Choroid plexus epithelial cell (primary cell): ENCODE data around the gene NHS.

Experiments
- DNase-seq: peaks from one replicate; pipeline ENCODE4 v3.0.0-alpha.2; 2010; ENCODE audit warnings: low read depth
- H3K4me3 ChIP-seq: 2 replicates; pipeline ENCODE4 v1.5.1; 2011; ENCODE audit warnings: low read depth, mild to moderate bottlenecking, control low read depth, low read length, moderate library complexity
- TF ChIP-seq, protein P1 (sequence below): conservative IDR thresholded peaks from 2 replicates; pipeline ENCODE4 v1.5.1; 2011; ENCODE audit warnings: low read depth, mild to moderate bottlenecking, control low read depth, inconsistent platforms, low read length, moderate library complexity

NHS gene

DNA sequence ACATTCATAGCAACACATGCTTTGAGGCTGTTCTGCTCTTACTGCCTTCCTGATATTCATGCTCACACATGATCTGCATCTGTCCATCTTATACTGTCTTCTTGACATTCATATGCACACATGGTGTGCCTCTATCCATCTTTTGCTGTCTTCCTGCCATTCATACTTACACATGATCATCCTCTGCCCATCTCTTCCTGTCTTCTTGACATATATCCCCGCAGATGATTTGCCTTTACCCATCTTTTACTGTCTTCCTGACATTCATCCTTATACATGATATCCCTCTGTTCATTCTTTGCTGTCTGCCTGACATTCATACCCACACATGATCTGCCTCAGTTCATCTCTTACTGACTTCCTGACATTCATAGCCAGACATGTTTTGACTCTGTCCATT is 399.1 kb downstream of the NHS start:
- TF ChIP-seq, protein P1, sequence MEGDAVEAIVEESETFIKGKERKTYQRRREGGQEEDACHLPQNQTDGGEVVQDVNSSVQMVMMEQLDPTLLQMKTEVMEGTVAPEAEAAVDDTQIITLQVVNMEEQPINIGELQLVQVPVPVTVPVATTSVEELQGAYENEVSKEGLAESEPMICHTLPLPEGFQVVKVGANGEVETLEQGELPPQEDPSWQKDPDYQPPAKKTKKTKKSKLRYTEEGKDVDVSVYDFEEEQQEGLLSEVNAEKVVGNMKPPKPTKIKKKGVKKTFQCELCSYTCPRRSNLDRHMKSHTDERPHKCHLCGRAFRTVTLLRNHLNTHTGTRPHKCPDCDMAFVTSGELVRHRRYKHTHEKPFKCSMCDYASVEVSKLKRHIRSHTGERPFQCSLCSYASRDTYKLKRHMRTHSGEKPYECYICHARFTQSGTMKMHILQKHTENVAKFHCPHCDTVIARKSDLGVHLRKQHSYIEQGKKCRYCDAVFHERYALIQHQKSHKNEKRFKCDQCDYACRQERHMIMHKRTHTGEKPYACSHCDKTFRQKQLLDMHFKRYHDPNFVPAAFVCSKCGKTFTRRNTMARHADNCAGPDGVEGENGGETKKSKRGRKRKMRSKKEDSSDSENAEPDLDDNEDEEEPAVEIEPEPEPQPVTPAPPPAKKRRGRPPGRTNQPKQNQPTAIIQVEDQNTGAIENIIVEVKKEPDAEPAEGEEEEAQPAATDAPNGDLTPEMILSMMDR, result no peak
- DNase-seq, result no peak
- no peak overlapping the region for H3K4me3 ChIP-seq

DNA sequence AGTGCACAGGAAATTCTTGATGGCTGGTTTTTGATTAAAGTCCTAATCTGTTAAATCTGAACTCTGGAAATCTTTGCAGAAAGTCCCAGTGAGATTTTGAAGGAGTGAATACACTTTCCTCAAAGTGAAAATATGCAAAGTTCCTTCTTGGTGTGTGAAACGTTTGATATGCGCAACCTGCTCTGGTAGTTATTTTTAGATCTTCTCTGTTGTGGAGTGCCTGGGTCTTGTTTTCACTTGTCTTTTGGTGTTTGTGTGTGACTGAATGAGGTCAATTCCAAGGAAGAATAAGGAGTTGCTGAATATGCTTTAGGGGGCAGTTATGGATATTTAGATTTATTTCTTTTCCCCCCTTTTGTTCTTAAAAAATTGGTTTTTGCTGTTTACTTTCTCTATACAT is 404.0 kb downstream of the NHS start:
- TF ChIP-seq, protein P1, result no peak
- no peak overlapping the region for H3K4me3 ChIP-seq
- DNase-seq, result no peak

- TF ChIP-seq, protein P1, result no peak
- DNase-seq, result no peak
- H3K4me3 ChIP-seq, result no peak overlapping the region
Observed at GRCh38 chrX:17779434-17779833, 404.4 kb downstream of the NHS start.
